Measurements from ENCODE around the gene MYEOV.

Gene MYEOV

DNA sequence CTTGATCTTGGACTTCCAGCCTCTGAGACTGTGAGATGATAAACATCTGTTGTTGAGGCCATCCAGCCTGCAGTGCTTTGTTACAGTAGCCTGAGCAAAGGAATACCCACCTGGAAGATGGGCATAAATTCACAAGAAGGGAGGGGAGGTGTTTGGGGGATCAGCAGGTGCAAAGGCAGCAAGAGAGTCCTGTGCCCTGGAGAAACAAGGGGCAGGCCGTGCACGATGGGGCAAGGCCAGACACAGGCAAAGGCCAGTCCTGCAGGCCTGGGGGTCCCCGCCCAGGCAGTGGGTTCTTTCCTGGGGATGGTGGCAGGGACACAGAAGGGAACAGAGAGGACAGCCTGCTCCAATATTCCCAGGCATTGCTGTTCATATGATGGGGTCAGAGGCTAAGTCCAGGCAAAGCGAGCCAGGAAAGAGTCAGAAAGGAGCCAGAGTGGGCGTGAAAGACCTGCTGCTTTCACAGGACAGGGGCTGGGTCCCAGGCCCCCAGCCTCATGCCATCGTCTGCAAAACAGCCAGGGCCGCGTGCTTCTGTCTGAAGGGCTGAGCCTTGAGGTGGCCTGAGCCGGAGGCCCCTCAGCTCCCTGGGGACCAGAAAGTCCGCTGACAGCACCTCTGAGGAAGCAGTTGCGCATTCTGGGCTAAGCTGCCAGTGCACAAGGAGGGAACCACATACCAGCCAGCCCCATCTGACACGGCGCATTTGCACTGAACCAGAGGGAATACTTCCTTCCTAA, 48.8 kb downstream of the MYEOV start:
- no peak overlapping the region for H3K4me3 ChIP-seq (ENCODE audit: control insufficient read depth, low read depth, low read length)
- DNase-seq (ENCODE audit: low read depth), result no peak
- TF ChIP-seq CTCF (conservative IDR thresholded peaks at IDR 0.05; ENCODE audit: control insufficient read depth, insufficient read depth, low read depth, low read length), result no peak

GRCh38 chr11:69343401-69344321, 49.7 kb downstream of the MYEOV start:
- DNase-seq (ENCODE audit: low read depth), result no peak
- no peak for TF ChIP-seq CTCF (conservative IDR thresholded peaks at IDR 0.05; ENCODE audit: control insufficient read depth, insufficient read depth, low read depth, low read length)
- no peak overlapping the region for H3K4me3 ChIP-seq (ENCODE audit: control insufficient read depth, low read depth, low read length)

DNA sequence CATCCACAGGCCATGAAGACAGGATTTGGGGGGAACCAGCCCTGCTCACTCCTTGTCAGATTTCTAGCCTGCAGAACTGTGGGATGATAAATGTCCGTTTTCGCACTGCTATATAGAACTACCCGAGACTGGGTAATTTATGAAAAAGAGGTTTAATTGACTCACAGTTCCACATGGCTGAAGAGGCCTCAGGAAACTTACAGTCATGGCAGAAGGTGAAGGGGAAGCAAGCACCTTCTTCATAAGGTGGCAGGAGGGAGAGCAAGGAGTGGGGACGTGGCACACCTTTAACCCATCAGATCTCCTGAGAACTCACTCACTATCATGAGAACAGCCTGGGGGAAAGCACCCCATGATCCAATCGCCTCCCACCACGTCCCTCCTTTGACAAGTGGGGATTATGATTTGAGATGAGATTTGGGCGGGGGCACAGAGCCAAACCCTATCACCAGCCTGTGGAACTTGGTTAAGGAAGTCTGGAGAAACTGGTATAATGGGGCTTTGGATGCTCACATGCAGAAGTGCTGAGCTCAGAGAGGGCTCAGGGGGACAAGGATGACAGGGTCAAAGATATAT, 50.7 kb downstream of the MYEOV start:
- DNase-seq (ENCODE audit: low read depth), result no peak
- no peak for TF ChIP-seq CTCF (conservative IDR thresholded peaks at IDR 0.05; ENCODE audit: control insufficient read depth, insufficient read depth, low read depth, low read length)
- H3K4me3 ChIP-seq (ENCODE audit: control insufficient read depth, low read depth, low read length), result no peak overlapping the region

All from fibroblast of mammary gland (primary cell).